NK-92 (cell line): Measurements from ENCODE around the gene TFE3.

Source experiments
- DNase-seq: peaks from one replicate; lab custom pipeline; 2025; ENCODE audit not compliant: unreplicated experiment; lab: John Stamatoyannopoulos, UW

TFE3 gene

DNA sequence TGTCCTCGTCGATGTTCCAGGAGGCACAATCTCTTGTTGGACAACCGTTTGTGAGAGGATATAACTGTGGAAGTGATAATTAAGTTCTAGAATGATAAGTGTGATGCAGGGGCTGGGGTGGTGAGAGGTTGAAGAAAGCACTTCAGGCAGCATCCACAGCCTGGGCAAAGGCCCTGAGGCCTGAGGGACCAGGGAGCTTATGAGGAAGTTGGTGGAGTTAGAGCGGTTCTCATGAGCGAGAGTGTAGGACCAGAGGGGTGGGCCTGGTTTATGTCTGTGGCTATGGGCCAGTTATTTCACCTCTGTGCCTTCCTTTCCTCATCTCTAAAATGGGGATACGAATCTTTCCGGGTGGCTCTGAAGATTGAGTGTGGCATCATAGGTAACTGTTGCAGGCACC, 18.3 kb upstream of the TFE3 start:
- DNase-seq, result no peak

DNA sequence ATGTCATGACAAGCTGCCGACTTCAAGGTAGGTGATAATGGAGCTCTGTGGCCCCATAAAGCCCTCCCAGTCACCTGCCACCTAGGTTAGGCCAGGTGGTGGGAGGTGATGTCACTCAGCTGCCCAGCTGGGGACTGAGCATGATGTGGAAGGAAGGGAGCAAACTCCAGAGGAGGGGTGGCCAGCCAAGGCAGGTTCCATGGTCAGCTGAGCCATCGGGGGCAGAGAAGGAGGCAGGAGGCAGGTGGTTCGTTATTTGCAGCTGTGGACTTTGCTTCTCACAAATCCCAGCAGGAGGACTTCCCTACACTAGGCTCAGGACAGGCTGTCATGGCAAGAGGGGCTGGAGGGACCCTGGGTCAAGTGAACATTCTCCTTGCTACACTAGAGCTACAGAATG, 17.8 kb upstream of the TFE3 start:
- no peak for DNase-seq

DNA sequence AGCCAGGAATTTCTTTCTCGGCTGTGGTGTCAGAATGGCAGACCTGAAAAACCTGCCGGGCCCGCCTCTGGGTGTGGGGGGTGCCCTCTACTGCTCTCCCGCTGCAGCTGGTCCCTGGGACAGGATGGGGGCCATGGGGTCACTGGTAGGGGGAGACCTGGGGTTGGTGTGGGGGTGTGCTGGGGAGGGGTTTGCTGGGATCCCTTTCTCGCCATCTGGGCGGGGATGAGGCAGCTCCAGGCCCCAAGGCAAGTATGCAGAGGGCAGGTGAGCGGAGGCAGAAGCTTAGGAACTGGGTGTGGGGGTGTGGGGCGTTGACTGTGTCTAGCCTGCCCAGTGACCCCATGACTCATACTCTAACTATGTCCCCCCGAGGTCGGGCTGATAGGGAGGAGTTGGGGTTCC, 16.5 kb upstream of the TFE3 start:
- no peak for DNase-seq

DNA sequence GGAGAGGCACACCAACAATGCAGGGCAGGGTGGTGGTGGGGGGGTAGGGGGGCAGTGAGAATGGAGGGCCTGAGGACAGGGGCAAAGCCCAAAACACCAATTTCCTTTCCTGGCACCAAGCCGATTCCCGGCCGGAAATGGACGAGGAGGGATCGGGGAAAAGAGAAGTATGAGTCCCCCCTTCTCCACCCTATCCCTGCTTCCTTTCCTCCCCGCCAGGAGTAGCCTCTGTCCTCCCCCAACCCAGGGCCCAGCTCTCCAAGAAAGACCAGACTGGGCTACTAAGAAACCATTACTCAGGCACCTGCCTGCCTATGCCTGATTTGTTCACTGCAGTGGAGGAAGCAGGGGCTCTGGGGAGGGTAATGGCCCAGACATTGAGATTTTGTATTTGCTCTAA, 16.0 kb upstream of the TFE3 start:
- DNase-seq, result no peak

DNA sequence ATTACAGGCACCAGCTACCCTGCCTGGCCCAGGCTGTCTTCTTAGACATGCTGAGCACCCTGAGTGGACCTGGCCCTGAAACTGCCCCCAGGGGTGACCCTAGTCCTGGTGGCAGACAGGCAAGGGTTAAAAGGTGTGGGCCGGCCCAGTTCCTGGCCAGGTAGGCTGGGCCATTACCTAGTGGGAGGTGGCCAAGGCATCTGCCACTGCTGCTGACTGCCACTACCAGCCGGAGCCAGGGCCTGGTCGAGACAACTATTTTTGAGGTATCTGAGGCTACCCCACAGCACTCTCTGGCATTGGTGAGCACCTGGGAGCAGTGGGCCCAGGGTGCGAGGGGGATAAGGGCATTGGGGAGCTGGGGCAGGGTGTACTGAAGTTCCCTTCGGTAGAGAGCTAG, 15.6 kb upstream of the TFE3 start, which contains the start of gene CCDC120:
Gene CCDC120, plus strand, starts transcription at position 206 of the 400 bp plus-strand sequence. CDS start 3,043 bp downstream, outside the sequence.
- no peak for DNase-seq

DNA sequence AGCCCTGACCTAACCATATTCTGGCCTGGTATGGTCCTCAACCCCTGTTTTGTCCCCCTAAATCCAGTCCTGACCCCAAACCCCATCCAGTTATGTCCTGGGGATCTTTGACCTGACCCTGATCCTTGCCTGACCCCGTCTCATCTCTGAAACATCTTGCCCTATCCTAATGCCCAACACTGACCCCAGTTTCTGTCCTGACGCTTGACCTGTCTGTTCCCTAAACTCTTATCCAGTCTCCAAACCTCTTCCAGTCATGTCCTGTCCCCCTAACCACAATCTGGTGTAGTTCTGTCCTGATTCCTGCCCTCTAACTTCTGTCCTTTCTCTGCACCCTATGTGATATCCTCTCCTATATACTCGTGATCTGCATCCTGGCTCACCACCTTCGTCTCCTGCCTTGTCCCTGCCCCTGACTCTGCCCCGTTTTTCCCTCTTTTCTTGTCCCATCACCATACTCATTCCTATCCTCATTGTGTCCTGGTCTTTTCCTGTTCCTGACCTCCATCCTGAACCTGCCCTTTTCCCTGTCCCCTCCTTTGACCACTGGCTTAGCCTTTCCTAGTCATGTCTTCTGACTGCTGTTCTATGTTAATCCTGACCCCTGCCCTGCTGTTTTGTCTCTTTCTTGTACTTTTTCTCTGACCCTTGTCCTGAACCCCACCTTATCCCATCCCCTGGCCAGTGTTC, 11.1 kb upstream of the TFE3 start:
- no peak for DNase-seq

DNA sequence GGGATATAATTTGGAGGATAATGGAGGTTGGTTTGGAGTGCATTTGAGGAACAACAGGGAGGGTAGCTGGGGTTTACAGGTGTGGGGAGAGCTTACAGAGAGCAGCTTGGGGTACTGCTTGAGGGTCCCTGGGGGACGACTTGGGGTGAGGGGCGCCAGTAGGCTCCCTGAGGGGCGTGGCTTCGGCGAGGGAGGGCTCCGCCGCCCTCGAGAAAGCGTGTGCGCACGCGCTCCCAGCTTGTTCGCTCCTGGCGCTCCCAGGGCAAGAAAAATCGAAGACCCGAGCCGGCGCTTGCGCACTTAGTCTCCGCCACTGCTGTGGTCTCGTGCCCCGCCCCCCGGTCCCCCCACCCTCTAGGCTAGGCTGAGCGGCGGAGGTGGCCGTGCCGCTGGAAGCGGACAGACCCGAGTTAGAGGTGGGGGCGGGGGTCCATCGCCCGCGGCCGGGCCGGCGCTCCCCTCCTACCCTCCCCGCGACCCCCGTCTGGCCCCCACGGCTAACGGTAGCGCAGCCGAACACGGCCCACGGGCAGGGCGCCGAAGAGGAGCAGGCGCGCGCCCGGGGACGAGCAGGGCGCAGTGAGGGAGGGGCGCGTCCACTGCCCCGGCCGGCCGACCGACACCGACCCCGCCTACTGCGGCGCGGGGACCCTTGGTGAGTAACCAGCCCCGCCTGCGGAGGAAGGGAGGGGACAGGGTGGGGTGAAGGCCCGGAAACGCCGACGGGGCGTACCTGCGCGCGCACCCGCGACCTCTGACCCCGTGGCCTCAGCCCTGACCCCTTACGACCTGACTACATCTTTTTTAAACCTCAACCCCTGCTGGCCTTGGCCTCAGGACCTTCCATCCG, 10.3 kb upstream of the TFE3 start:
- no peak for DNase-seq

DNA sequence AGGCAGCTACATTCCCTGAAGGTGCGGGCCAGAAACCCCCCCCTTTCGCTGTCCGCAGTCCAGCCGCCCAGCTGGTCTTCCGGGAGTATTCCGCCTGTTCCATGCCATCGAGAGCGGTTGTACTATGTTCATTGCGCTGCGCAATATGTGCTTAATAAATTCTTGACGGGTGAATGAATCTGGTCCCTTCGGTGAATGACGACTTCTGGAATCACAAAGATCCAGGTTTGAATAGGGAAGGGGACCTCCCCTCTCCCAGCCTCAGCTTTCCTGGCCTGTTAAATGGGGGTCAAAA, 777 bp upstream of the TFE3 start:
- no peak for DNase-seq

DNA sequence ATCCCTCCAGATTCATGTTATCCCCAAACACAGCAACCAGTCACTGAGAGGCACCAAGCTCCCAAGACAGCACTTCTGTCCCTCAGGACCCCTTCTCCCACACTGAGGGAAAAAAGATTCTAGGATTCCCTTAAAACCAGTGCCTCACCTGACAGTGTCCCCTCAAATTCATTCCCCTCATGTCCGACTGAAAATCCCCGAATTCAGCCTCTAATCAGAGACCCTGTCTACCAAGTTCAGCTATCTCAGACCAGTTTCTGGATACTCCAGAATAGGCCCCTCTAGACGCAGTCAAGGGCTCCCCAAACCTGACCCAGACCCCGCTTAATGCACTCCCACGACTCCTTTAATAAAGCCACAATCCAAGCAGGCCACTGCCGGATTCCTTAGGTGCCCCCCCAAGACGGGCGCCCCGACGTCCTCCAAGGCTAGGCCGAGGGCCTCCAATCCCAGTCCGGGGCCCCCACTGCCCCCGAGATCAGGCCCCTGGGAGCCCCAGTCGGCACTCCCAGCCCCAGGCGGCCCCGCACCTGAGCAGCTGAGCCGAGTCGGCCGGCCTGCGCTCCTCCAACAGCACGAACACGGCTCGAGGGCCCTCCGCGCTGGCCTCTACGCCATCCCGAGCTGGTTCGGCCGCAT, 457 bp downstream of the TFE3 start:
- DNase-seq, result no peak

DNA sequence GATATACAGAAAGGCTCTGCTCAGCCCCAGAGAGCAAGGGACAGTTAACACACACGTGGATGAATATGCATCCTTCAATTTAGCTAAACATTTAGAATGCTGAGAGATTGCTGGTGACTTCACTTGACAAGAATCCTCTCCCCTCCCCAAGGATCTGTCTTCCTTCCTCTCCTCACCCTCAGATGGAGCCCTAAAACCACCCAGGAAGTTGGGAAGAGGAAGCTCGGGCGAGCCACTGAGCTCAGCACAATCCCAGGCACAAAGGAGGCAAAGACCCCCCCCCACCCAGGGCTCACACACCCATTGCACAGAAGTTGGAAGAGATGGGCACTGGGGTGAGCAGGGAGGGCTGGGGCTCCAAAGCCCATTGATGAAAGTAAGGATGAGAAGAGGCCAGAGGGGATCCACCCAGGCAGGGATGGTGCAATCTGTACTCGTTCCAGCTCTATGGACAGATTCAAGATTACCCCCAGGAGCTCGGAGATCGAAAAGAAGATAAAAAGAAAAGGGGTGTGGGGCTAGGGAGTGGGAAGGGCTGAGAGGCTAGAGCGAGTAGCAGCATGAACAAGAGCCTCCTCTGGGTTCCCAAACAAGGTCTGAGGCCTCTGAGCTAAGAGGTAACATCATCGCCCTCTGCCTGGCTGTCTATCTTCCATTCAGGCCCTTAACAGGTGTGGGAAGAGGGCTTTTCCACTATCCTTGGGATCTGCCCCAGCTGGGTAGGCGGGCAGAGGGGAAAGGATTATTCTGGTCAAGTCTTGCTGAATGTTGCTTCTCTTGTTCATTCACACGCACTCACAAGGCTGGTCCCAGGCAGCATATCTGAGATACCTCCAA, 1.2 kb downstream of the TFE3 start:
- no peak for DNase-seq

DNA sequence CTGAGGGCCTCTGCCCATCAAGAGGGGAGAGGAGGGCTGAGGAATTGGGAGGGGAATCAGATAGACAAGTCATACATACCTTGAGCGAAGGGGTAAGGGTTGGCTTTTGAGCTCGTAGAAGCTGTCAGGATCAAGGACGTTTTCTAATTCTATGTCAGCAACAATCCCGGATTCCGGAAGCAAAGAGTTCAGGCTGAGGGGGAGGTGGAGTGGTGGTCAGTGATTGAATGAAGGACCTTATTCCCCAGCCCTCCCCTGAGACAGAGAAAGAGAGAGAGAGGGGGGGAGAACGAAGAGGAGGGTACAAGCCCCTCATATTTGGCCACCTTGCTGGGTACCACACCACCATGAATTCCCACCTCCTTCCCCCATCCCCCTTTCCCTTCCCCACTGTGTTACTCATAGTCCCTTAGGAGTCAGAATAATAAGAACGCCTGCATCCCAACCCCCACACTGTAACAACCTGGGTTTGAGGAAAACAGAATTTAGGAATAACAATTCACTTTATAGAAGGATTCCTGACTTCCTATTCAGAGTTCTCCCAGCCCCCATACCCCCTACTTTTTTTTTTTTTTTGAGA, 2.7 kb downstream of the TFE3 start:
- DNase-seq, result no peak

DNA sequence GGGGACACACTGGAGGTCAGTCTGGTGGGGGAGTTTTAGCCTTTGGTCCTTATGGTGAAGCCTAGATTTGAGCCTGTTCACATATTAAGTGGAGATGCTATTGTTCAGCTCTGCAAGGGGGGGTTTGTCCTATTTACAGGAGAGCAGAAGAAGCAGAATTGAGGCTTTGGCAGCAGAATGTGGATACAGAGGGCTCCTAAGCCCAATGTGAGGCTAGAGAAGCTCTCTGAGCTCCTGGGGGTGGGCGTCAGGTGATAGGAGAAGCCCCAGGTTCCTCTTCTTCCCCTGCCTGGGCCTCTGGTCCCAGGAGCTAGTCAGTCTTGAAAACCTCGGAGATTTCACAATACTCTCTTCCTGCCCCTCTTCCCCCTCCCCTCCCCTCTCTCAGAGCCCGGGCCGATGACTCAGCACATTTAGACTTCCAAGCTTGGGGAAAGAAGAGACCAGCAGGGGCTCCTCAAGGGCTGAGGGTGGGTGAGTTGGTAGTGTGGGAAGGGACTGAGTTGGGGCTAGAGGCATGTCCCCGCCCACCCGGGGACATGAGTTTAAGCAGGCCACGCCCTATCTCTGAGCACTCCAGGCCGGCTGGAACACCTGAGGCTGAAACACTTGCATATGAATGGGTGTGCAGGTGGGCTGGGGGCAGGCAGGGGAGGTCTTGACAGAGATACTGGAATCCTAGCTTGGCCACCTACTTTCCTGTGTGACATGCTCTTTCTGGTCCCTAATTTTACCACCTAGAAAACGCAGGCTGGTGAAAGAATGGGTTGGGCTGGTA, 3.4 kb downstream of the TFE3 start:
- no peak for DNase-seq

DNA sequence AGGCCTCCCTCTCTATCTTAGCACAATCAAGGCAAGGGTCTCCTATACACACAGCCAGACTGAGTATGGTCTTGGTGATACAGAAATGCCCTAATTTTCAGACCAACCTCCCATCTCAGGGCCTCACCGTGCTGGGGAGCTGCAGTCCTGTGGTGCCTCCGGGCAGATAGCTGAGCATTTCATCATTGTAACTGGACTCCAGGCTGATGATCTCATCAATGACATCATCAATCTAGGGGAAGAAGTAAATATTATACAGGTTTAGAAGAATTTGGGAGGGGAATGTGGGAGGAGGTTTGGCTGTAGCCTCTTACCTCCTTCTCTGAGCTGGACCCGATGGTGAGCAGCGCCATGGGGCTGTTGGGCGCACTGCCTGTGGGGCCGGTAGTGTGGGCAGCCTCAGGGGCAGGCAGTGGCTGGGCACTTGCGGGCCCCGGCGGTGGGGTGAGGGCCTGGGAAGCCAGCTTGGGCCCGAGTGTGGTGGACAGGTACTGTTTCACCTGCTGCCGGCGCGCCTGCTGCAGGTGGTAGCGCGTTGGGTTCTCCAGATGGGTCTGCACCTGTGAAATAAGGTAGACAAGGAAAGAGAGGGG, 5.2 kb downstream of the TFE3 start:
- no peak for DNase-seq

DNA sequence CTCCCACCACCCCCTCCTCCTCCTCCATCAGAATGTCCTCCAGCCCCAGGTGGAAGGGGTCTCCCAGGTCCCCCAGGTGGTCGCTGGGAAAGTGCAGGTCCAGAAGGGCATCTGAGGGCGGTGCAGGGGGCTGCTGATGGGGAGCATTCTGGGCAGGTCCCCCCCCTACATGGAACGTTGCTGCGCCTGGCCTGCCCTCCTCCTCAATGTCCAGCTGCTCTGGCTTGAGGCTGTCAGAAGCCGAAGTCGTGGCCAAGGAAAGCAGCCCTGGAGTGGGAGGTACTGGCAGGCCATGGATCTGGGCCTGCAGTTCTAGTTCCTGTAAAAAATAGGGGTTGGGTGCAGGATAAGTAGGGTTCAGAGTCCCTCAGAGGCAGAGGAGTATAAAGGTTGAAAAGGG, 12.9 kb downstream of the TFE3 start:
- no peak for DNase-seq

DNA sequence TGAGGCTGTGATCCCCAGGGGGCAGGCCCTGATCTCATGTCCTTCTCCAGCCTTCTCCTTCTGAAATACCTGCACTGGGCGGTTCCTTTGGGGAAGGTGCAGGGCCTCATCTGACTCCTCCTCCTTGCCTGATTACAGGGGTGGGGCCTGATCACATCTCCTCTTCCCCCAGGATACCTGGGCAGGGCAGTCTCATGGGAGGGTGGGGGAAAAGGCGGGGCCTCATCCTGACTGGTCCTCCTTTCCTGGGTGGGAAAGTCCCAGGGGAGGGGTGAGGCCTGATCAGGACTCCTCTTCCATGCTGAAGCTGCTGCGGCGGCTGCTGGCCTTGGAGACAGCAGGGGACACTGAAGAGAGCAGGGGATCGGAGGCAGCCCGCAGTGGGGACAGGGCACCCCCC, 13.3 kb downstream of the TFE3 start:
- DNase-seq, result no peak

DNA sequence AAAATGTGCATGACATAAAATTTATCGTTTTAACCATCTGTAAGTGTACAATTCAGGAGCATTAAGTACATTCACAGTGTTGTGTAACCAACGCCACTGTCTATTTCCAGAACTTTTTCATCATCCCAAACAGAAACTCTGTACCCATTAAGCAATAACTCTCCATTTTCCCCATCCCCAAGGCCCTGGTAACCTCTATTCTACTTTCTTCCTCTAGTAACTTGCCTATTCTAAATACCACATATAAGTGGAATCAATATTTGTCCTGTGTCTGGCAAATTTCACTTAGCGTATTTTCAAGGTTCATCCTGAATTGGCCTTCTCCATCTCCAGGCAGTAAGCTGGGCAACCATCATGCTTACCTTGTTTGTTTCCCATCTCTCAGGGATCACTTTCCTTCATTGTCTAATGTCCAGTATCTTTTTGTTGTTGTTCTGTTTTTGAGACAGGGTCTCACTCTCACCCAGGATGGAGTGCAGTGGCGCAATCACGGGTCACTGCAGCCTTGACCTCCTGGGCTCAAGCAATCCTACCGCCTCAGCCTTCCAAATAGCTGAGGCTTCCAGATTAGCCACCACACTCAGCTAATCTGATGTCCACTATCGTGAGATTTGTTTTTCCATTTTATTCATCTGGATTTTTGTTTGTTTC, 23.4 kb downstream of the TFE3 start:
- no peak for DNase-seq

DNA sequence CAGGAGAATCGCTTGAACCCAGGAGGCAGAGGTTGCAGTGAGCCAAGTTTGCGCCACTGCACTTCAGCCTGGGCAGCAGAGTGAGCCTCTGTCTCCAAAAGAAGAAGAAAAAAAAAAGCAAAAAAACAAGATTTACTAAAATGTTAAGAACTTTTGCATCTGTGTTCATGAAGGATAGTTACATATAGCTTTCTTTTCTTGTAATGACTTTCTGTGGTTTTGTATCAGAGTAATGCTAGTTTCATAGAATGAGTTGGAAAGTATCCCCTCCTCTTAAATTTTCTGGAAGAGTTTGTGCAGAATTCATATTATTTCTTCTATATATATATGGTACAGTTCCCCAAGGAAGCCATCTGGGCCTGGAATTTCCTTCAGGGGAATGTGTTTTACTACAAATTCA, 24.1 kb downstream of the TFE3 start:
- DNase-seq, result no peak

DNA sequence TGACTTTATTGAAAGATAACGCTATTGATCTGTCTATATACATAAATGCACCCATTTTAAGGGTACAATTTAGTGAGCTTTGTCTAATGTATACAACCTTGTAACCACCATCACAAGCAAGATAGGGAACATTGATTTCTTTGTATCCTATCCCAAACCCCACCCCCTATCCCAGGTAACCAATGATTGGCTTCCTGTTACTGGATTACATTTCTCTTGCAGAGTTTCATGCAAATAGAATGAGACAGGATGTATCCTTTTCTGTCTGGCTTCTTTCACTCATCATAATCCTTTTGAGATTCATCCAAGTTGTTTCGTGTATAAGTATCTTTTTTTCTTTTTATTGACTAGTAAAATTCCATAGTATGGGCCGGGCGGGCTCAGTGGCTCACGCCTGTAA, 39.5 kb downstream of the TFE3 start:
- DNase-seq, result no peak
